Superior temporal gyrus (tissue), 1 donor: ENCODE data around the gene AFAP1L1.

Experiments
- DNase-seq: peaks from one replicate; pipeline ENCODE4 v3.0.0-alpha.2; 2016; ENCODE audit errors: extremely low spot score

The AFAP1L1 gene

GRCh38 chr5:149284501-149284900 lies 12.8 kb downstream of the AFAP1L1 start:
- no peak for DNase-seq

- DNase-seq = no peak
These were observed 13.5 kb downstream of the AFAP1L1 start for GRCh38 chr5:149285153-149285552.

- DNase-seq = no peak
These were observed 16.8 kb downstream of the AFAP1L1 start for GRCh38 chr5:149288436-149288835.

- no peak for DNase-seq
These were observed 17.6 kb downstream of the AFAP1L1 start for GRCh38 chr5:149289301-149289700.

GRCh38 chr5:149294872-149295829 lies 23.5 kb downstream of the AFAP1L1 start:
- no peak for DNase-seq

GRCh38 chr5:149297340-149298025 lies 25.8 kb downstream of the AFAP1L1 start:
- no peak for DNase-seq

GRCh38 chr5:149298163-149298562 lies 26.5 kb downstream of the AFAP1L1 start:
- DNase-seq = no peak

- DNase-seq = no peak
These were observed 27.3 kb downstream of the AFAP1L1 start for GRCh38 chr5:149298842-149299404.

- DNase-seq = no peak
These were observed 27.9 kb downstream of the AFAP1L1 start for GRCh38 chr5:149299451-149300054.

- DNase-seq = no peak
These were observed 28.8 kb downstream of the AFAP1L1 start for GRCh38 chr5:149300441-149300840.

- no peak for DNase-seq
These were observed 29.5 kb downstream of the AFAP1L1 start for GRCh38 chr5:149301049-149301743.

- no peak for DNase-seq
These were observed 30.2 kb downstream of the AFAP1L1 start for GRCh38 chr5:149301744-149302380.

- DNase-seq = no peak
These were observed 31.0 kb downstream of the AFAP1L1 start for GRCh38 chr5:149302641-149303040.

- DNase-seq = no peak
These were observed 31.6 kb downstream of the AFAP1L1 start for GRCh38 chr5:149303210-149303609.

- DNase-seq = no peak
These were observed 32.8 kb downstream of the AFAP1L1 start for GRCh38 chr5:149304195-149305078.

- DNase-seq = no peak
These were observed 37.7 kb downstream of the AFAP1L1 start for GRCh38 chr5:149309354-149309753.

- no peak for DNase-seq
These were observed 38.8 kb downstream of the AFAP1L1 start for GRCh38 chr5:149310488-149310887.

- DNase-seq = no peak
These were observed 39.4 kb downstream of the AFAP1L1 start for GRCh38 chr5:149310947-149311658.

GRCh38 chr5:149313151-149313841 lies 41.6 kb downstream of the AFAP1L1 start:
- DNase-seq = no peak
